ENCODE results near the gene PRODH2.

Gene PRODH2

DNA sequence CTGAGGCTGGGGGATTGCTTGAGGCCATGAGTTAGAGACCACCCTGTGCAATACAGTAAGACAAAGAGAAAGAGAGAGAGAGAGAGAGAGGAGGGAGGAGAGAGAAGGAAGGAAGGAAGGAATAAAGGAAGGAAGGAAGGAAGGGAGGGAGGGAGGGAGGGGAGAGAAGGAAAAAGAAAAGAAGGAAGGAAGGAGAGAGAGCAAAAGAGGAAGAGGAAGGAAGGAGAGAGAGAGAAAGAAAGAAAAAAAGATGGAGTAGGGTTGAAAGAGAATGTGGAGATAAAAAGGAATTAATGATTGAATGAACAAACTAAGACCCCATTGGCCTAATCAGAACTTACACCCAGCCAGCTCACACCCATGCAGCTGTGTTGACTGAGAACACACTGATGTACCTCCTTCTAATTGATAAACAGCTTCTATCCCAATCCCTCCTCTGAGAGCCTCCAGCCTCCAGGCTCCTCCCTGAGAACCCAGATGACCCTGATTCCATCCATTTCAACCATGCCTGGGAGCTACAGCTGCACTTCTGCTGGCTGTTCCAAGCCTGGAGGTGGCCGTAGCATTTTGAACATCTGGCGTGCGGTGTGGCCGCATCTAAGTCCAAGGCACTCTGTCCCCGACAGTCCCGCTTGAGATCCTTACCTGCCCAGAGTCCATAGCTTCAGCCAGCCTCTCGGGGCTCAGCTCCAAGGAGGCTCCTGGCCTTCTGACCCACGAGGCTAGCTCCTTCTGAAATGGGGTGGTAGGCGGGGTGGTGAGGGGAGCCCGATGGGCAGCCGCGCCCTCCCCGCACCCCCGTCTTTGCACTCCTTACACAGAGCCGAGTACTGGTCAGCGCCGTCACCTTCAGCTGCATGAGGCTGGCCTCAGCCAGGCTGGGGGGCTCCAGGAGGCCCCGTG is 1.1 kb downstream of the PRODH2 start:
- TF ChIP-seq, protein P1, sequence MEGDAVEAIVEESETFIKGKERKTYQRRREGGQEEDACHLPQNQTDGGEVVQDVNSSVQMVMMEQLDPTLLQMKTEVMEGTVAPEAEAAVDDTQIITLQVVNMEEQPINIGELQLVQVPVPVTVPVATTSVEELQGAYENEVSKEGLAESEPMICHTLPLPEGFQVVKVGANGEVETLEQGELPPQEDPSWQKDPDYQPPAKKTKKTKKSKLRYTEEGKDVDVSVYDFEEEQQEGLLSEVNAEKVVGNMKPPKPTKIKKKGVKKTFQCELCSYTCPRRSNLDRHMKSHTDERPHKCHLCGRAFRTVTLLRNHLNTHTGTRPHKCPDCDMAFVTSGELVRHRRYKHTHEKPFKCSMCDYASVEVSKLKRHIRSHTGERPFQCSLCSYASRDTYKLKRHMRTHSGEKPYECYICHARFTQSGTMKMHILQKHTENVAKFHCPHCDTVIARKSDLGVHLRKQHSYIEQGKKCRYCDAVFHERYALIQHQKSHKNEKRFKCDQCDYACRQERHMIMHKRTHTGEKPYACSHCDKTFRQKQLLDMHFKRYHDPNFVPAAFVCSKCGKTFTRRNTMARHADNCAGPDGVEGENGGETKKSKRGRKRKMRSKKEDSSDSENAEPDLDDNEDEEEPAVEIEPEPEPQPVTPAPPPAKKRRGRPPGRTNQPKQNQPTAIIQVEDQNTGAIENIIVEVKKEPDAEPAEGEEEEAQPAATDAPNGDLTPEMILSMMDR (IDR thresholded peaks at IDR 0.05; ENCODE audit: insufficient read depth, low read depth, low read length, missing control alignments) = no peak
- DNase-seq (ENCODE audit: low read depth) = no peak
- H3K4me3 ChIP-seq (ENCODE audit: low read depth, low read length) = no peak overlapping the region

DNA sequence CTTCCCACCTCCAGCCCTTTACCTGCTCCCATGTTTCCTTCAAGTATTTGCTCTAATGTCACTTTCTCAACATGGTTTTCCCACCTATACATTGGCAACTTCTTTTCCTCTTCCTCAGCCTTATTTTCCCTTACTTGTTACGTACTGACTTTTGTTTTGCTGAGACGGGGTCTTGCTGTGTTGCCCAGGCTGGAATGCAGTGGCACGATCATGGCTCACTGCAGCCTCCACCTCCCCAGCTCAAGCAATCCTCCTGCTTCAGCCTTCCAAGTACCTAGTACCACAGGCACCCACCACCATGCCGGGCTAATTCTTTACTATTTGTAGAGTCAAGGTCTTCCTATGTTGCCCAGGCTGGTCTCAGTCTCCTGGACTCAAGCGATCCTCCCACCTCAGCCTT is 5.0 kb downstream of the PRODH2 start:
- DNase-seq (ENCODE audit: low read depth) = no peak
- H3K4me3 ChIP-seq (ENCODE audit: low read depth, low read length) = no peak overlapping the region
- TF ChIP-seq, protein P1 (IDR thresholded peaks at IDR 0.05; ENCODE audit: insufficient read depth, low read depth, low read length, missing control alignments) = no peak

DNA sequence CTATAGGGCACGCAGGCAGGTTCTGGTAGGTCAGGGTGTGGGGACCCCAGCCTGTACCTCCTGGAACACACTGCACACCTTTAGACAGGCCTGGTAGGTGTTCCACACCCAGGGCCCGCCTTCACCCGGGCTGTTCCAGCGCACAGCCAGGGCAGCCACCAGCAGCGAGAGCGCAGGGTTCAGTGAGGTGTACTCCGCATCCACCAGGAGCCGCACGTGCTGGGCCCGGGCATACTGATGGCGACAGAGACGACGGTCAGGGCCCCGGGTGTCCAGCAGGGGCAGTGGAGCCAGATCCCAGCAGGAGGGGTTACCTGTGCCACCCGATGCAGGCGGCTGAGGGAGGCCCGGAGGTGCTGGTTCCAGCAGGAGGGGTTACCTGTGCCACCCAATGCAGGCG is 6.0 kb downstream of the PRODH2 start:
- TF ChIP-seq, protein P1 (IDR thresholded peaks at IDR 0.05; ENCODE audit: insufficient read depth, low read depth, low read length, missing control alignments) = no peak
- no peak for DNase-seq (ENCODE audit: low read depth)
- H3K4me3 ChIP-seq (ENCODE audit: low read depth, low read length) = no peak overlapping the region

DNA sequence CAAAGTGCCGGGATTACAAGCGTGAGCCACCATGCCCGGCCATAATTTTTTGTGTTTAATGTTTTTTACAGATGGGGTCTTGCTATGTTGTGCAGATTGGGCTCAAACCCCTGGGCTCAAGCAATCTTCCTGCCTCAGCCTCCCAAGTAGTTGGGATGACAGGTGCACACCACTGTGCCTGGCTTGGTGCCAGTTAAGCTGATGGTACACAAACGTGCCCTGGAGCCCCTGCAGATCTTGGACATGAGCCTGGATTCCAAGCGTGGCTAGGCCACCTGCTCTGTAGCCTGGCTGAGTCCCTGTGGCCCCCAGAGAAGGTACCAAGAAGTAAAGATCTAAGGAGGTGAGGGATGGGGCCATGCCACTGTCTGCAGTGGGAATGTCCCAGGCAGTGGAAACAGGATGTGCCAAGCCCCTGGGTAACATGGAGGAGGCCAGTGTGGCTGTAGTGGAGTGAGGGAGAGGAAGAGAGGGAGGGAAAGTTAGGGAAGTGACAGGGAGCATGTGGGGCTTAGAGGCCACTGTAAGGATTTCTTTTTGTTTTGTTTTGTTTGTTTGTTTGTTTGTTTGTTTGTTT is 7.0 kb downstream of the PRODH2 start:
- no peak for DNase-seq (ENCODE audit: low read depth)
- TF ChIP-seq, protein P1 (IDR thresholded peaks at IDR 0.05; ENCODE audit: insufficient read depth, low read depth, low read length, missing control alignments) = no peak
- no peak overlapping the region for H3K4me3 ChIP-seq (ENCODE audit: low read depth, low read length)

DNA sequence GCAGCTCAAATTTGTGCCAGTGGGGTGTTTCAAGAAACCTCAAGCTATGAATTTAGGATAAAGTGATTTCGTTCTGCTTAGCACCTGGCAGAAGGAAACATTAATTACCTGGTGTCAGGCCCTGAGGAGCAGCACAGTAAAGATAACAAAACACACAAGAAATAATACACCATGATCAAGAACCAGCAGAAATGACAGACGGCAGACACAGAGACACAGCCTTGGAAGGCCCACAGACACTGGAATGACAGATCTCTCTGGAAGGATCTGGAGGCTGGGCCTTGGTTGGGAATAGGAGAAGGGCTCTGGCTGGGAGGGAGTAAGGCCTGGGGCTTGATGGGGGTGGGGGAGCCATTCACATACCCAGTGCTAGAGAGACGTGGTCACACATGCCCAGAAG is 10.8 kb downstream of the PRODH2 start:
- DNase-seq (ENCODE audit: low read depth) = no peak
- no peak overlapping the region for H3K4me3 ChIP-seq (ENCODE audit: low read depth, low read length)
- TF ChIP-seq, protein P1 (IDR thresholded peaks at IDR 0.05; ENCODE audit: insufficient read depth, low read depth, low read length, missing control alignments) = no peak

DNA sequence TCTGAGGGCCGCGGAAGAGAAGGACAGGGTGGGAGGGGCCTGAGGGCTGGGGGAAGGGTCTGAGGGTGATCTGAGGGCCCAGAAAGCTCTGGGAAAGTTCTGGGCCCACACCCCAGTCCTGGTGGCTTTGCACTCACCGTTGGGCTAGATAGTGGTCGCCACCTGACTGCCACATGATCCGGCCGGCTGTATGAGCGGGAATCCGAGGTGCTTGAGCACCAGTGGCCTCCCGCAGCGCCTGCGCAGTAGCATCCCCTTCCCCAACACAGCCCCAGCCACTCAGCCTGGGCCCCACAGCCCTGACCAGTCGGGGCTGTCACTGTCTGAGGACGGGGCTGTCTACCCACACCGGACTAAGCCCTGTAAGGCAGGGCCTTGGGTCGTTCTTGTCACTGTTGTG is 15.0 kb downstream of the PRODH2 start:
- TF ChIP-seq, protein P1 (IDR thresholded peaks at IDR 0.05; ENCODE audit: insufficient read depth, low read depth, low read length, missing control alignments) = no peak
- DNase-seq (ENCODE audit: low read depth) = no peak
- no peak overlapping the region for H3K4me3 ChIP-seq (ENCODE audit: low read depth, low read length)
